Activated CD8-positive, alpha-beta T cell treated with anti-CD3 and anti-CD28 coated beads, Interleukin-2, amount 10 ng/mL, durations not matched to agents 7 days and 5 days (primary cell): Measurements from ENCODE around the gene MAGEL2. TPM values are rescaled to one million over a fixed set of nuclear protein-coding genes. Genes with fewer than 3 reads are reported as not detected.

Experiments used
- ATAC-seq: fragments of 150-1000 bp; cut with Tn5 transposase; one replicate; pipeline ENCODE4 v1.10.0; 2021; ENCODE audit warnings: moderate library complexity
- CTCF ChIA-PET: fragments of 350-600 bp; sonication (Branson Sonifier 250); formaldehyde crosslinking; loops from one replicate; lab custom pipeline; 2021; ENCODE audit warnings: antibody characterized with exemption; lab: Charles Lee
- POLR2A ChIA-PET: fragments of 350-600 bp; sonication (Branson Sonifier 250); formaldehyde crosslinking; loops from one replicate; lab custom pipeline; 2021; ENCODE audit warnings: antibody characterized with exemption; lab: Charles Lee
- DNase-seq: peaks from one replicate; pipeline ENCODE4 v3.0.0-alpha.2; 2020
- H3K27ac Mint-ChIP-seq: one replicate; pipeline ENCODE4 v1.8.0; 2021; ENCODE audit warnings: mild to moderate bottlenecking, mixed read lengths
- H3K27me3 Mint-ChIP-seq: one replicate; pipeline ENCODE4 v1.8.0; 2021; ENCODE audit warnings: low read depth, mixed read lengths
- H3K36me3 Mint-ChIP-seq: one replicate; pipeline ENCODE4 v1.8.0; 2021; ENCODE audit warnings: low read depth, mixed read lengths
- H3K4me1 Mint-ChIP-seq: one replicate; pipeline ENCODE4 v1.8.0; 2021; ENCODE audit warnings: low read depth, mixed read lengths
- H3K4me3 Mint-ChIP-seq: one replicate; pipeline ENCODE4 v1.8.0; 2021; ENCODE audit warnings: mild to moderate bottlenecking, mixed read lengths
- H3K9me3 Mint-ChIP-seq: one replicate; pipeline ENCODE4 v1.8.0; 2022; ENCODE audit warnings: mixed read lengths; ENCODE audit not compliant: insufficient read depth
- total RNA-seq, 2 experiments: library from RNA; stranded (reverse); gene quantifications; one replicate each; pipeline ENCODE4 v1.2.3, GENCODE V29; 2021

The MAGEL2 gene
- total RNA-seq, 2 experiments from 2014 or later = not detected

DNA sequence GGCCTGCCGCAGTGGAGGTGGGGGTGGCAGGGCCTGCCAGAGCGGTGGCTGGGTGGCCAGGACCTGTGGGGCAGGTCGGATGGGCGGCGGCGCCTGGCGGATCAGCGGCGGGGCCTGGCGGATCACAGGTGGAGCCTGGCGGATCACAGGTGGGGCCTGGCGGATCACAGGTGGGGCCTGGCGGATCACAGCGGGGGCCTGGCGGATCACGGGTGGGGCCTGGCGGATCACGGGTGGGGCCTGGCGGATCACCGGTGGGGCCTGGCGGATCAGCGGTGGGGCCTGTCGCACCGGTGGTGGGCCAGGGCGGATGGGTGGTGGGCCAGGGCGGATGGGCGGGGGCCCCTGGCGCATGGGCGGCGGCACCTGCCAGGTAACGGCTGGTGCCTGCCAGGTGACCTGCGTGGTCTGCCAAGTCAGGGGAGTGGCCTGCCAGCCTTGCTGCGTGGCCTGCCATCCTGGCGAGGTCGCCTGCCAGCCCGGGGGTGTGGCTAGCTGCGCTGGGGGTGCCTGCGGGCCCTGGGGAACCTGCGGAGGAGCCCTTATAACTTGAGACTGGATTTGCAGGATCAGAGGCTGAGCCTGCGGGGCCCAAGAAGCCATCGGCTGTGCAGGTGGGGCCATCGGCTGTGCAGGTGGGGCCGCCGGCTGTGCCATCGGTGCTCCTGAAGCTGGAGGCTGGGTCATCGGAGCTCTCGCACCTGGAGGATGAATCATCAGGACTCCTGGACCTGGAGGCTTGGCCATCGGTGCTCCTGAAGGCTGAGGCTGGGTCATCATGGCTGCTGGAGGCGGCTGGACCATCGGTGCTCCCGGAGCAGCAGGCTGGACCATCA lies 1.3 kb downstream of the MAGEL2 start:
- Mint-ChIP-seq H3K27me3 (no peaks in the 10 kb centered on the region), H3K4me3 (no peak overlapping the region), H3K9me3 (no peaks in the 10 kb centered on the region), H3K36me3 (no peaks in the 10 kb centered on the region), H3K4me1 (no peaks in the 10 kb centered on the region), H3K27ac (no peak overlapping the region)
- POLR2A ChIA-PET = no interaction called here
- ATAC-seq (no peak), DNase-seq (no peak)
- CTCF ChIA-PET = no interaction called here

DNA sequence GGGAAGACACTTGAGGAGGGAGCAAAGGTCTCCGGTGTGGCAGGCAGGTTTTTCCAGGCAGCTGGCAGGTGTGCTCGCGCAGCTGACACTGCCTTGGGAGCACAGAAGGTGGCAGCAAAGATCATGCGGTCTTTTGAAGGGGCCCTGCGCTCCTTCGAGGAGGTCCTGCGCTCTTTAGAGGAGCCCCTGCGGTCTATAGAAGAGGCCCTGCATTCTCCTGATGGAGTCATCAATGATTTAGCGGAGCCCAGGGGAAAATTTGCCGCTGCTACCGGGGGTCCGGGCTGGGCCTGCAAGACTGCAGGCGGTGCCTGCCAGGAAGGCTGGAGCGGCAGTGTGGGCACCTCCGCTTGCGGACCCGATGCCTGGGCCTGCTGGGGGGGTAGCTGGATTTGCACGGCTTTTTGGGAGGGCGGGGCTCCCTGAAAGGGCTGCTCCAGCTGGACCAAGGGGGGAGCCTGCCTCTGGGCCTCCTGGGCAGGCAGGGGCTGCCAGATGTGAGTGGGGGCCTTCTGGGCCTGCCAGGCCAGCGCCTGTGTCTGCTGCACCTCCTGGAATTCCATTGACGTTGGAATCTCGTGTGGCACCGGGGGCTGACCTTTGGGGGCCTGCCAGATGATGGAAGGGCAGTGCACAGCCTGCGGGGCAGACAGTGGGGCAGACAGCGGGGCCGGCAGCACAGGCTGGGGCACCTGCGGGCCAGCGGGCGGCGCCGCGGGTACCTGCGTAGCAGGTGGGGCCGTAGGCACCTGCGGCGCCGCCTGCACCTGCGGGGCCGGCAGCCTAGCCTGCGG lies 2.1 kb downstream of the MAGEL2 start:
- CTCF ChIA-PET = no interaction called here
- H3K36me3 Mint-ChIP-seq = no peaks in the 10 kb centered on the region
- no peak for ATAC-seq
- H3K4me3 Mint-ChIP-seq = no peak overlapping the region
- POLR2A ChIA-PET = no interaction called here
- no peak overlapping the region for H3K27ac Mint-ChIP-seq
- no peak for DNase-seq
- no peaks in the 10 kb centered on the region for H3K9me3 Mint-ChIP-seq
- no peaks in the 10 kb centered on the region for H3K4me1 Mint-ChIP-seq
- H3K27me3 Mint-ChIP-seq = no peaks in the 10 kb centered on the region

DNA sequence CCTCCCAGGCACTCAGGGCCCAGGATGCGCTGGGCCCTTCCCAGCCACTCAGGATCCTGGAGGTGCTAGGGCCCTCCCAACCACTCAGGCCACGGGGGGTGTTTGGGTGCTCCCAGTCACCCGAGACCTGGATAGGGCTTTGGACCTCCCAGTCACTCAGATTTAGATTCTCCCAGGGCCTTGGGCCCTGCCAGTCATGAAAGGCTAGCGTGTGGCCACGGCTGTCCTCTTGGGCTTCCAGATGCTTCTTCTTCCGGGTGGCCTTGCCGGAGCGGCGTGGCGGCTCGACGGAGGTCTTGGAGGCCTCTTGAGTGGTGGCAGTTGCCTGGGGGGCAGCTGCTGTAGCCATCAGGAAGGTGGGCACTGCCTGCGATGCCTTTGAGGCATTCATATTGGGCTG lies 2.8 kb downstream of the MAGEL2 start:
- Mint-ChIP-seq H3K27me3 (no peaks in the 10 kb centered on the region), H3K27ac (no peak overlapping the region), H3K4me1 (no peaks in the 10 kb centered on the region), H3K9me3 (no peaks in the 10 kb centered on the region), H3K36me3 (no peaks in the 10 kb centered on the region), H3K4me3 (no peak overlapping the region)
- CTCF ChIA-PET = no interaction called here
- POLR2A ChIA-PET = no interaction called here
- no peak for DNase-seq
- no peak for ATAC-seq

DNA sequence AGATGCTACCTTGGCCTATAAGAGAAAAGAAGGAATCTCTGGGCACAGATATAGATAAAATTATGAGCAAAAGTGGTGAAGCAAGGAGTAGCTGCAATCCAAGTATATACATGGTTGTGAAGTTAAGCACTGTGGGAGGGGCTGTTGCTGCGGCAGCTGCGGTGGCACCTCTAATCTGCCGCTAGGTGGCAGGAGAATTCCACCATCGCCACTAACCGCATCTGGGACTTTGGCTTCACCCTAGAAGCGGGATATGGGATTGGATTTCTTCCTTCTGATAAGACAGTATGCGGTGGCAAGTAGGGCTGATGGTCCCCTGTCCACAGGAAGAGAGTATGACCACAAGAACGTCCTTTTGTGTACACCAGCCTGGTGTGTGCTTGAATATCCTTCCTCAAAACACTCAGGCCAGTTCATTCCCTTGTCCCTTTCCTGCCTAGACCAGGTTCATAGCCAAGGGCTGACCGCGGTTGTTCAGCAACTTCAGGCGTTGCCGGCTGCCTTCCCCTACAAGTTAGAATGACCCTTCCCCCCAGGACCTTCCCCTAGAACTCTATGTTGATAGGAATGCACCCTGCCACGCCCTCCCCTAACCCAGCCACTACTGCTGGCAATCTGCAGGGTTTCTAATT lies 5.1 kb downstream of the MAGEL2 start:
- Mint-ChIP-seq H3K9me3 (no peaks in the 10 kb centered on the region), H3K36me3 (no peaks in the 10 kb centered on the region), H3K27me3 (no peaks in the 10 kb centered on the region), H3K27ac (no peak overlapping the region), H3K4me3 (no peak overlapping the region), H3K4me1 (no peaks in the 10 kb centered on the region)
- ATAC-seq (peak; percentile 55), DNase-seq (peak; percentile 50)
- POLR2A ChIA-PET = no interaction called here
- CTCF ChIA-PET = interaction anchor here (1.1 kb wide), 1 partner anchor 14 kb away, joined by 3 read pairs; no protein-coding TSS in a partner anchor

DNA sequence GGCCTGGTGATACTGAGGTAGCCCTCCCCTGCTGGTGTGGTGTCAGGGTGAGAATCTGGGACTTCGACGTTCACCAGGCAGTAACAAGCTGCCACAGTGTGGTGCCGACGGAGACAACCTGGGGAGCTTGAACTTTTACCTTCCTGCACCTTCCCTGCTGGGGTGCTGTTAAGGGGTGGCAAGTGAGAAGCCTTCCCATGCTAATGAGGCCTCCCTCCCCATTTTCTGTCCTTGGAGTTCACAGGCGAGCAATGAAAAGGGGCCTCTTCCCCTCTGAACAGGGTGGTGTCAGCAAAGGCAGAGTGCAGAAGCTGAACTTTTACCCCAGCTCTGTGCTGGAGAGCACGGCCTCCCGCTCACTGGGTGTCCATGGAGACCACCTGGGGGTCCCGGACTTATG lies 13.5 kb downstream of the MAGEL2 start:
- Mint-ChIP-seq H3K27me3 (no peaks in the 10 kb centered on the region), H3K27ac (no peak overlapping the region), H3K4me1 (no peaks in the 10 kb centered on the region), H3K4me3 (no peak overlapping the region), H3K9me3 (no peaks in the 10 kb centered on the region), H3K36me3 (no peaks in the 10 kb centered on the region)
- DNase-seq (no peak), ATAC-seq (no peak)
- POLR2A ChIA-PET = no interaction called here
- CTCF ChIA-PET = no interaction called here

DNA sequence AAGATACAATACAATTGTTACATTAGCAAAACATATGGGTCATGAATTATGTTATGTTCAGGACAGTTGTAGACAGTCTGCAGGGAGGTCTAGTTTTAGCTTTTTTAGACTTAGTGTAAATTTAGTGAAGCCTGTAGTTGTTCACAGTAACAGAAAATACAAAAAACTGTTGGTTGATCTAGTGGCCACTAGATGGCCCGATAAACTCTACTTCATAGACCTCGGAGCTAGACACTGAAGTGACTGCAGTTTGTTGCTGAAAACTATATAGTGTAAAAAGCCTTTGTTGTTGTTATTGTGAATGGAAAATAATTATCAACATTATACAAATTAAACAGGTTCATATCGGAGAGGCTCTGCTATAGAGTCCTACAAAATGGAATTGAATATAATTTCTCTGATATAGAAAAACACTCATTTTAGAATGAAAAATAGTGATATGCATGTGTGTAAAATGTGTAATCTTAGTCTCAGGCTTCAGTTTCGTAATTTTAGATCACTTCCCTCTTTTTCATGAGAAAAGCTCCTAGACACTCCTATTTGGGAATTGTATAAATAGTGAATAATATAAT lies 18.3 kb downstream of the MAGEL2 start:
- no peak for DNase-seq
- H3K36me3 Mint-ChIP-seq = no peaks in the 10 kb centered on the region
- ATAC-seq = no peak
- no peaks in the 10 kb centered on the region for H3K9me3 Mint-ChIP-seq
- CTCF ChIA-PET = interaction anchor here (0.9 to 1.7 kb wide), 2 partner anchors 14 to 131 kb away, joined by 3 to 5 read pairs; no protein-coding TSS in a partner anchor
- H3K4me1 Mint-ChIP-seq = no peaks in the 10 kb centered on the region
- H3K27me3 Mint-ChIP-seq = no peaks in the 10 kb centered on the region
- no peak overlapping the region for H3K4me3 Mint-ChIP-seq
- no peak overlapping the region for H3K27ac Mint-ChIP-seq
- POLR2A ChIA-PET = no interaction called here

DNA sequence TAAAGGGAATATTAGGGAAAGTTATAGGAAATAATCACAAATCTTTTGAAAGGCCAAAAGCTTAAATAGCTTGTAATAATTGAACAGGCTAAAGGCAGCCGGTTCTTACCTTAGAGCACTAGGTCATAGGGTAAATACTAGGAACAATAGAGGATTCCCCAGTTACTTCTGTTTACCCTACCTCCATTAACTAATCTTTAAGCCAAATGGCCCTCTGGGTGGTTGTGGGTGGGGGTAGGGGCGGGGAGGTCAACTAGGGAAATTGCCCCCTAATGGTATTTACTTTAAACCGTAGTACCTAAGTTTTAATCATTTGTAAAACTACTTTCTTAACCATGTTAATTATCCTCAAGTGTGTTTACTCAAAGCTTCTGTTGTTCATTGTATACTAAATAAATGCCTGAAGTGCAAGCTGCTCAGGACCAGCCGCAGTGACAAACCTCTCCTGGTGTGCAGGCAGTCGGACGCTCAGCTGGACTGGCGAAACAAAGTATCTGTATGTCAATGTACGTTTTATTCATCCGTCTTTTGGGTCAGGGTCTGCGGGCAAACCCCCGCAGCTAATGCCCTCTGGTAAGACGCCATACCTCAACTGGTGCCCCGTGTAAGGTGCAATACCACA lies 18.9 kb downstream of the MAGEL2 start:
- ChIA-PET CTCF (interaction anchor here (0.9 to 1.7 kb wide), 2 partner anchors 14 to 130 kb away, joined by 3 to 5 read pairs; no protein-coding TSS in a partner anchor), POLR2A (no interaction called here)
- no peaks in the 10 kb centered on the region for H3K4me1 Mint-ChIP-seq
- H3K27me3 Mint-ChIP-seq = no peaks in the 10 kb centered on the region
- DNase-seq (no peak), ATAC-seq (no peak)
- no peak overlapping the region for H3K4me3 Mint-ChIP-seq
- H3K36me3 Mint-ChIP-seq = no peaks in the 10 kb centered on the region
- H3K9me3 Mint-ChIP-seq = no peaks in the 10 kb centered on the region
- no peak overlapping the region for H3K27ac Mint-ChIP-seq

DNA sequence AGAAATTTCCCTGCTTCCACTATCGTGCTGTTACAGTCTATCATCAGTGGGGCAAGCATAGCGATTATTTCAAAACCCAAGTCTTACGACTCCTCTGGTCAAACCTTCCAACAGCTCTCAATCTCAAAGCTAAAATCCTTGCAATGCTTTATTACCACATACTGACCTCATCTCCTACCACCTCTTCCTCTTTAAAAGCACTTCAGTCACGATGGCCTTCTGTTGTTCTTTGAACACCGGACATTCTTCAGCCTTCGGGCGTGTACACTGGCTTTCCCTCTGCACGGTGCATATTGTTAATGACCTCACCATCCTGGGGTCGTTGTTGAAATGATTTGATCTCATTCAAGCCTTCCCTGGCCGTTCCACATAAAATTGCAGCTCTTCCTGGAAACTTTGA lies 31.1 kb downstream of the MAGEL2 start:
- no peak overlapping the region for H3K4me3 Mint-ChIP-seq
- DNase-seq = no peak
- H3K27ac Mint-ChIP-seq = no peak overlapping the region
- POLR2A ChIA-PET = no interaction called here
- H3K4me1 Mint-ChIP-seq = no peaks in the 10 kb centered on the region
- CTCF ChIA-PET = no interaction called here
- H3K9me3 Mint-ChIP-seq = peaks cover 9% of the 10 kb centered on the region
- no peaks in the 10 kb centered on the region for H3K36me3 Mint-ChIP-seq
- no peaks in the 10 kb centered on the region for H3K27me3 Mint-ChIP-seq
- ATAC-seq = no peak

DNA sequence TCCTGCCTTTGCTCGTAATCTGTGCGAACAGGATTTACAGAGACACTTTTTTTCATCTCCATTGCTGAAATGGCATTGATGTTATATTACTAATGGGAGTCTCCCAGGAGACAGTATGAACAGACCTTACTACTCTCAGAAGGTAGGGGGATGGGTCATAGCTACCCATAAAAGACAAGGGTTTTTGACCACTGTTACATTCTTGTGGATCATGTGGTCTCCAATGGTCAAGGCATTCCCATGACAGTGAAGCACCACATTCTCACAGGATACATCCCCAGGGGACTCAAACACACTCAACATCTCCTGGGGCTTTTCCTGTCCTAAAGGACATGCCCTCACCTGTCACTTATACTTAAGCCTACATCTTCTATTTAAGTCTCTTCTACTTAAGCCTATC lies 41.4 kb downstream of the MAGEL2 start:
- POLR2A ChIA-PET = no interaction called here
- CTCF ChIA-PET = no interaction called here

DNA sequence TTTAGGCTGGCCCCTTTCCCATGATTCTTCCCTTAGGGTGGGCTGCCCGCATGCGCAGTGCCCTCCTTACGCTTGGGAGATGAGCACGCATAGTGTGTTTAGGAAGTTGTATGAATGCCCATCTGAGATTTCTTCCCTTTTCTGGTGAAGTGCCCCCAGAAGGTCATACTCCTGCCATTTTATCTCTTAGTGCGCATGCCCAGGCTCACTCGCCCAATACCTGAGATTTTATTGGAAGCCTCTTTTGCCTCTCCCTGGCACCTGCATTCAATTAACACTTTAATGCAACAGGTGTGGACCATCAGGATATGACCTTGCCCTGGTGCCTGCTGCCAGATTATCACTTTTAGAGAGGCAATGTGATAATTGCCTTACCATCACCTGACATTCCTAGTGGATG lies 45.5 kb downstream of the MAGEL2 start:
- Mint-ChIP-seq H3K27me3 (no peaks in the 10 kb centered on the region), H3K27ac (no peak overlapping the region), H3K9me3 (peaks cover 14% of the 10 kb centered on the region), H3K4me1 (no peaks in the 10 kb centered on the region), H3K36me3 (no peaks in the 10 kb centered on the region), H3K4me3 (no peak overlapping the region)
- CTCF ChIA-PET = no interaction called here
- ATAC-seq (no peak), DNase-seq (no peak)
- POLR2A ChIA-PET = no interaction called here

More for the DNA sequence above, 41.4 kb downstream of the MAGEL2 start:
- Mint-ChIP-seq H3K36me3 (no peaks in the 10 kb centered on the region), H3K4me1 (no peaks in the 10 kb centered on the region), H3K27ac (no peak overlapping the region), H3K4me3 (no peak overlapping the region), H3K9me3 (peaks cover 14% of the 10 kb centered on the region), H3K27me3 (no peaks in the 10 kb centered on the region)
- ATAC-seq (no peak), DNase-seq (no peak)

DNA sequence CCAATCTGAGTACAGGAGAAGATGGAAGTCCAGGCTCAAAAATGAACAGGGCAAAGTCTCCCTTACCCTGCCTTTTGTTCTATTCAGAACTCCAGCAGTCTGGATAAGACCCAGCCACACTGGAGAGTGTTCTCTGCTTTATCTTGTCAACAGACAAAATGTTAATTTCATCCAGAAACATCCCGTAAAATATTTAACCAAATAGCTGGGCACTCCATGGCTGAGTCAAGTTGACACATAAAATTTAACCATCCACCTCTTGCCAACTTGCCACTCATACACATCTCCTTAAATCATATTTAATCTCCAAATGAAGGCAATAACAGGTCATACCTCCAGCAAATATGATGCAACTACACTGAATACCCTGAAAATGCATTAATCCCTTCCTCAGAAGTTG lies 48.6 kb downstream of the MAGEL2 start:
- Mint-ChIP-seq H3K4me1 (no peaks in the 10 kb centered on the region), H3K9me3 (peaks cover 14% of the 10 kb centered on the region), H3K27me3 (no peaks in the 10 kb centered on the region), H3K27ac (no peak overlapping the region), H3K36me3 (no peaks in the 10 kb centered on the region), H3K4me3 (no peak overlapping the region)
- DNase-seq (no peak), ATAC-seq (no peak)
- ChIA-PET POLR2A (no interaction called here), CTCF (no interaction called here)
